ENCODE measurements around the gene TEC.
A peak's percentile ranks its signal among the peaks of the same experiment; 100 is the strongest.
"Not testable (repeated sequence)": the region's sequence is repeated elsewhere in the genome, so short reads cannot be mapped to it uniquely, and the experiment has no call there.

TEC gene
- total RNA-seq: 7.9 to 10.2 reads per million in 2 donors

DNA sequence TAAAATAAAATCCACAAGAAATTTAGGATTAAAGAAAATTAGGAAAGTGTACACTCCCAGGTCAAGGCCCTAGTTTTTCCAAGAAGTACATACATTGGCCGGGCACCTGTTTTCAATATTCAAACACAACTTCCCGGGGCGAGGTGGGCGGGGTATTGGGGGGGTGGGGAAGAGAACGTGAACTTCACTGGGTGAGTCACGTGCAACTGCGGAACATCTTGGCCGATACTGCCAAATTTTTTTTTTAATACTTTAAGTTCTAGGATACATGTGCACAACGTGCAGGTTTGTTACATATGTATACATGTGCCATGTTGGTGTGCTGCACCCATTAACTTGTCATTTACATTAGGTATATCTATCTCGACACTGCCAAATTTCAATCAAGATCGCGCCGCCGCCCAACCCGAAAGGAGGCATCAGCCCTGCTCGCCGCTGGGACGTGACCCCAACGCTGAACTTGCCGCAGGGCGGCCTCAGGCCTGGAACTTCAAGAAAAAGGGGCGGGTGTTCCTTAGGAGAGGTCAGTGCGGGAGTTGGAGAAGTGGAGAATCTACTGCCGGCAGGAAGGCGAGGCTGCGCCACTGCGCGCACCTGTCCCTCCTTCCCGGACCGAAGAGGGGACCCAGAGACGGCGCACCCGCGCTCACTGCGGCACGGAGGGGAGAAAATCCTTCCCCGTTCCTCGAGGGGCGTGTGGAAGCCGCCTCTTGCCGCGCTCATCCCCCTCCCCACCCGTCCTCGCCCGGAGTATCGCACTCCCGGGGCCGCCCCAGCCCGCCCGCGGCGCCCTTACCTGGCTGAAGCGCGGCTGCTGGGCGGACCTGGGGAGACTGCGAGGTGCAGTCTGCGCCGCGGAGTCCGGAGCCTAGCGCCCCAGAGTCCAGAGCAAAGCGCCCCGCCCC is at the start of gene TEC:
TEC (minus strand) TSS at position 883 of the 905 bp plus-strand sequence. CDS start 41,224 bp downstream, outside the sequence.
- no peak for DNase-seq

DNA sequence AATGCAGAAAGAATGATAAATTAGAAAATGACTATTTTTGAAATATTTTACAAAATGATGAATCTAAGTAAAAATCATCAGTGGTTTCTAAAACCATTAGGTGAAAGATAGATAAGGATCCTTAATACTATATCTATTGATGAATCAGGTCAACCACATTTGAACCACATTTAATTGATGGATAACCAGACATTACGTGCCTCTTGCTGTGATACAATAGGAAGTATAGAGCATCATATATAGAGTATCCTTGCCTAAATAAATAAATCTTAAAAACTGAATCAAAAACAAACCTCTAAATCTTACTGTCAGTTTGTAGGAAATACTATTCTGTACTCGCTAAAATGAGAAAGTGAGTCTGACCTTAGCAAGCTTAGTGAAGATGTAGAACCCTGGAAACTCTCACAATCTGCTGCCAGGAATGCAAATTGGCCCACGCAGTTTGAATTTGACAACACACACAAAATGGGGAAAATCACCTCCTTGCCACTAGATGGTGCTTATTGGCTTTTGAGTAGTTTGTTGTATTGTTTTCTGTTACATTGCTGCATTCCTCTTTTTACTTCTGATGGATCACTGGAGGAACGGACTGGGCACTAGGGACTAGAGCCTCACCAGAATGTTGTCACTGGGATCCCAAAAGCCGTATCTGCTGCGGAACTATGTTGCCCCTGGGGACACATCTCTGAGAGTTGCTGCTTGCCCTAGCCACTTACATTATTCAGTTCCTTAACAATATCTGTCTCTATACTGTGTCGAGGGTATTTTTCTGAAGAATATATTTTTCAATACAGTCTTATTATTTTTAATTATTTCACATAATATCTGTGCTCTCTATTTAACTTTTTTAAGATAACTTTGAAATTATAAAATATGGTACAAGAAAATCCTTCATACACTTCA is 46.3 kb upstream of the TEC start:
- no peak for DNase-seq

DNA sequence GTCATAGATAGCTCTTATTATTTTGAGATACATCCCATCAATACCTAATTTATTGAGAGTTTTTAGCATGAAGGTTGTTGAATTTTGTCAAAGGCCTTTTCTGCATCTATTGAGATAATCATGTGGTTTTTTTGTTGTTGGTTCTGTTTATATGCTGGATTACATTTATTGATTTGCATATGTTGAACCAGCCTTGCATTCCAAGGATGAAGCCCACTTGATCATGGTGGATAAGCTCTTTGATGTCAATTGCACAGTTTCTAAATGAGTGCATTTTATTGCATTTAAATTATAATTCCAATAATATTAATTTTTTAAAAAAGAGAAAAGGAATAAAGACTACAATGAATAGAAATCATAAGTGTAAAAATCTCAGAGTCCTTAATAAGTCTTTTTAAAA is 45.1 kb upstream of the TEC start:
- not testable (repeated sequence) for DNase-seq

DNA sequence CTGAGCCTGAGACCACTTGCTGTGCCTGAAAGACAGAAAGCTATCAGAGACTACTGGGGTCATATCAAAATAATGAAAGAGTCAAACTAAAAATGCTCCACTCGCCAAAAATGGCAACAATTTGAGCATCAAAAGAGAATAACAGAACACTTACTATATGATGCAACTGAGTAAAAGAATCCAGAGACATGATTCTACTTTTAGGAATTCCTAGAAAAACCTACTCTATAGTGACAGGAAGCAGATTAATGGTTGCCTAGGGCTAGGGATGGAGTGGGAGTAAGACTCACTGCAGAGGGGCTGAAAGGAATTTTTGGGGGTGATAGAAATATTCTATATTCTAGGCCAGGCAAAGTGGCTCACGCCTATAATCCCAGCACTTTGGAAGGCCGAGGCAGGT is 42.3 kb upstream of the TEC start:
- no peak for DNase-seq

DNA sequence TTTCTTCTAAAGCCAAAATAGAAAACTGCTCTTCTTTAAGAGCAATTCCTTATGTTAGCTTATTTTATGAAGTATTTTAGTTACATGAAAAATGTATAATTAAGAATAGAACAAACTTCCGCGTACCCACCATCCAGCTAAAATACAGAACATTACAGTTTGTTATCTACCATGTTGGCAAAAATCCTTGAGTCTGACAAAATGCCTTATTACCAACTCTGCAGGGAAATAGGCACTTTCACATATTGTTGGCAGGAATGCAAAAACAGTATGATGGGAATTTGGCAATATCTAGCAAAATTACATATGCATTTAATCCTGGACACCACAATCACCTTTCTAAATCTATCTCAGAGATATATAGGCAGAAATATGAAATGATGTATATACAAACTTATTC is 39.3 kb upstream of the TEC start:
- no peak for DNase-seq

DNA sequence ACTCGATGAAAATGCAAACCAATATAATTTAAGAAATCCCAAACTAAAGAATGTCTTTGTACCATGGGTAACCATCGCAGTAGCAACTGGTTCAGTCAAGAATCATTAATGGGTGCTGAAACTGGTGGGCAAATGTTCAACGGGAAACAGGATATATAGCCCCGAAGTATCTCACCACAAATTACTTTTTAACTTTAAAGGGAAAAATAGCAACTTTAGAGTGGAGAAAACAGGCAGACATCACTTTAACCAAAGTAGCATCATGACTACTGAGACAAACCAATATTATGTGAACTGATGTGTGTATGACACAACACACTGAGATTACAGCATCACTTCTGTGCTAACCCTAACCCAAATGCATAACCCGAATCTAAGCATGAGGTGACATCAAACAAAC is 37.9 kb upstream of the TEC start:
- no peak for DNase-seq

DNA sequence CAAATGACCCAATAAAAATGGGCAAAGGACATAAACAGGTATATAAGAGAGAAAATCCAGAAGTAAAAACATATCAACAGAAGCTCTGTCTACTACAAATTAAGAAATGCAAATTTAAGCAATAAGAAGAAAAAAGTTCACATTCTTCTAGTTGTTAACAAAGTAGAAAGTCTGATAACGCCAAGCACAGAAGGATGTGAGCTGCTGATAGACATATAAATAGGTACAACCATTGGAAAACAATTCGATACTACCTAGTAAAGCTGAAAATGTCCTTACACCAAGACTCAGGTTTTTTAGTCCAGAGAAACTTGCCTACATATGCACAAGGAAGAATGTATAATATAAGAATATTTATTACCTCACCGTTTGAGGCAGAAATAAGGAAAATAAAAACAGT is 35.9 kb upstream of the TEC start:
- DNase-seq: no peak

DNA sequence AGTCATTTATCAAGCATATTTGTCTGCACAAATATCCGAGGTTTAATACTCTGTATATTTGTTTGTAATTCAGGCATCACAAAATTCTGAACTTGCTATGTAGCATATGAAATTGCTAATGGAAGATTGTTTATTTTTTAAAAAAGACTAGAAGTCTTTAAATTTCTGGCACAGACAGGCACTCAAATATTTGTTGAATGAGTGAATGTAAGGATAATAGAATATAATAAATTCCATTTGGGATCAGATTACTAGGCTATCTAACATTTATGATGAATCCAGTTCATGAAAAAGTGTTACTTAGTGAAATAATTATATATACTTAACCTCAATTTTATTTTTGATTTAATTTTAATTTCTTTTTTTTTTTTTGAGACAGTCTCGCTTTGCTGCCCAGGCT is 30.4 kb upstream of the TEC start:
- no peak for DNase-seq

DNA sequence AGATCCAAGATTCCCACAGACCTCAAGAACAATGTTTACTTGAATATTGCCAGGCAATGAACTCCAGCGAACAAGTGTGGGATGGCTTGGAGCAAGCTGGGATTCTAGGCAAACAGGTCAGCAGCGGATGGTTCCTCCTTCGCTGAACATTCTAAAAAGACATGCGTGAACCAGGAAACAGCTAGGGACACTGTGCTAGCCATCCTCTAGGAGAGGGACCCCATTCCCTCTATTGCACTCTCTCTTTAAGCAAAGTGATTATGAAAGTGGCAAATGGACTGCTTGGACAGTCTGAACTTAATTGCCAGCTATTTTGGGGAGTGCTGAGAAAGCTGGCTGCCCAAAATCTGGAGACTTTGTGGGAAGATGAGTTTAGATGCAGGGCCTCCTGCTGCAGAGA is 29.9 kb upstream of the TEC start:
- no peak for DNase-seq

DNA sequence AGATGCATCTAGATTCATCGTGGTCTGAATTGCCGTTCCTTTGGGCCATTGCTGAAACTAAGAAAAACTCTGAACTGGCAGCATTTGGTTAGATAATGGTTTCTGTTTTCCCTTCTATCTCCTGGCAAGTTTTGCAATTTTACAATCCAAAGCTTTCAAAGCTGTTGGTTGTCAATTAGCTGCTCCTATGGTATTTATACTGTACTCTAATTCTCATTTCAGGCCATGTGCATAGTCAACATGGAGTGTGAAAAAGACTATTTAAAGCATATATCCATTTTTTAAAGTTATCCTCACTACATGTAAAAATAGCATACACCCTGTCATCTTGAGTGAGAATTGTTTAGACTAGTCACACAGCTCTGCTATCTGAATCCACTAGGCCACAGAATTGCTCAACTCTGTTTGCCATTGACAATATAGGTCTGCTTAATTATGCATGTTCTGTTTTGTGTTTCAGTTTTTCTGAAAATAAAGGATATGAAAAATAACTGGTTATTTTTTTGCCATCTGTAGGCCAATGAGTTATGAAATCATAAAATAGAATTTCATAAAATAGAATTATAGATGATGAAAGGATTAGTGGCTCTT is 27.7 kb upstream of the TEC start:
- DNase-seq: no peak

DNA sequence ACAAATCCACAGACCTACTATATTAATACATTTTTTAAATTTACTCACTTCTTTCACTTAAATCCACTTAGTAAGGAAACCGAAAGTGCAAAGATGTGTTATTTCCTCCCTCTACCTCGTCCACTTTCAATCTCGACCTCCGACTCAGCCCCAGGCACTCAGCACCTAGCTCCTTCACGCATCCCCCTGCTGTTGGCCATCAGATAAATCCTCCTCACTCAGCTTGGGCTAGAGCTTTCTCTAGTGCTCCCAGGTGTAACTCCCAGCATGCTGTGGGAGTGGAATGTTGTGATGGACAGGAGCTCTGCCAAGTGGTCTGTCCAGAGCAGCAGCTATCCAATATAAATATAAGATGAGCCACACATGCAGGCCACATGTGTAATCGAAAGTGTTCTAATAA is 26.7 kb upstream of the TEC start:
- DNase-seq: no peak

DNA sequence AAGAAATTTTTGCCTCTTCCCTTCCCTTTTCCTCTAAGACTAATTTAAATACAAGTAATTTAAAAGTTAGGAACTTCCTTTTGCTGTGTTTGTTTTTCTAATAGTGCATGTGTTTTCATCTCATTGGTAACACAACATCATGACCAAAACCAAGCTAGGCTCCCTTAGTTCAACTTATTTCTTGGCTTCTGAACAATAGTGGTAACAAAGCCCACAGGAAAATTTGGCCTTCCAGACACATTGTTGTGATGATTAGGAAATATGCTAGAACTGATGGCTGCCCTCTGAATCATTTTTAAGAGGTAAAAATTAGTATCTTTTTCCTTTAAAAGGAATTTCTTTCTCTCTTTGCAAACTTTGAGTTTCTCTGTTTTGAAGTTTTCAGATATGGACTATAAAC is 25.5 kb upstream of the TEC start:
- no peak for DNase-seq

DNA sequence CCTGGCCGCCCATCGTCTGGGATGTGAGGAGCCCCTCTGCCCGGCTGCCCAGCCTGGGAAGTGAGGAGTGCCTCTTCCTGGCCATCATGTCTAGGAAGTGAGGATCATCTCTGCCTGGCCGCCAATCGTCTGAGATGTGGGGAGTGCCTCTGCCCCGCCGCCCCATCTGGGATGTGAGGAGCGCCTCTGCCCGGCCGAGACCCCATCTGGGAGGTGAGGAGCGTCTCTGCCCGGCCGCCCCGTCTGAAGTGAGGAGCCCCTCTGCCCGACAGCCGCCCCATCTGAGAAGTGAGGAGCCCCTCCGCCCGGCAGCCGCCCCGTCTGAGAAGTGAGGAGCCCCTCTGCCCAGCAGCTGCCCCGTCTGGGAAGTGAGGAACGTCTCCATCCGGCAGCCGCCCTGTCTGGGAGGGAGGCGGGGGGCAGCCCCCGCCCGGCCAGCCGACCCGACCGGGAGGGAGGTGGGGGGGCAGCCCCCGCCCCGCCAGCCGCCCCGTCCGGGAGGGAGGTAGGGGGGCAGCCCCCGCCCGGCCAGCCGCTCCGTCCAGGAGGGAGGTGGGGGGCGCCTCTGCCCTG is 22.7 kb upstream of the TEC start:
- peak; percentile 10 for DNase-seq

DNA sequence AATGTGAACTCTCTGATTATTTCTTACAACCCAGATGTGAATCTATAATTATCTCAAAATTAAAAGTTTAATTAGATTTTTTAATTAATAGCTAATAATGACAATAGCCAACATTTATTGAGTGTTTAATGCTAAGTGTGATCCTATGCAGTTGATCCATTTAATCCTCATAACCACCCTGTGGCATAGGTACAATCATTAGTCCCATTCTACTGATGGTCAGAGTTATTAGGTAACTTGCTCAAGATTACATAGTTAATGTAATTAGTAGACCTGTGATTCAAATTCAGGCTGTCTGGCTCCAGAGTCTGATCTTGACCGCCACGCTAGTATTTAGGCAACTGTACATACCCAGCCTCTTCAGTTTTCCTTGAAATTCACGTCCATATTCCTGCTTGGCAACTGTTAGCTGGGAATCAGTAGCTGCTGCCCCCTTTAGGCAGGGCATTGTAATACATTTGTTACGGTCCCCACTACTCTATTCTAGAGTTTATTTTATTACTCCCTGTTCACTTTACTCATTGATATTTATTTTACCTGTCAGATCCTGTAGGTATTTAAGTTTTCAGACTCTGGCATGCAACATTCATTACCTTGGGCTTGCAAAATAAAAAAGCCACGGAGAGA is 20.6 kb upstream of the TEC start:
- DNase-seq: no peak

DNA sequence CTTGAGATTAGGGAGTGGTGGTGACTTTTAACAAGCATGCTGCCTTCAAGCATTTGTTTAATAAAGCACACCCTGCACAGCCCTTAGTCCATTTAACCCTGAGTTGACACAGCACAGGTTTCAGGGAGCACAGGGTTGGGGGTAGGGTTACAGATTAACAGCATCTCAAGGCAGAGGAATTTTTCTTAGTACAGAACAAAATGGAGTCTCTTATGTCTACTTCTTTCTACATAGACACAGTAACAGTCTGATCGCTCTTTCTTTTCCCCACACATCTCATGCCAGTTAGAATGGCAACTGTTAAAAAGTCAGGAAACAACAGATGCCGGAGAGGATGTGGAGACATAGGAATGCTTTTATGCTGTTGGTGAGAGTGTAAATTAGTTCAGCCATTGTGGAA is 16.4 kb upstream of the TEC start:
- not testable (repeated sequence) for DNase-seq

DNA sequence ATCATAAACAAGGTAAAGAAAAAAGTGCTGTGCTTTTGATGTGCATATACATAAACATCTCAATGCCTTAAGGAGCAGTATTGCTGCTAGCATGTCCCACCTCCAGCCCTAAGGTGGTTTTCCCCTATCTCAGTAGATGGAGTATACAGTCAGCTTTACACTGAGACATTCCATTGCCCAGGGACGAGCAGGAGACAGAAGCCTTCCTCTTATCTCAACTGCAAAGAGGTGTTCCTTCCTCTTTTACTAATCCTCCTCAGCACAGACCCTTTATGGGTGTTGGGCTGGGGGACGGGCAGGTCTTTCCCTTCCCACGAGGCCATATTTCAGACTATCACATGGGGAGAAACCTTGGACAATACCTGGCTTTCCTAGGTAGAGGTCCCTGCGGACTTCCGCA is 16.0 kb upstream of the TEC start:
- DNase-seq: not testable (repeated sequence)

DNA sequence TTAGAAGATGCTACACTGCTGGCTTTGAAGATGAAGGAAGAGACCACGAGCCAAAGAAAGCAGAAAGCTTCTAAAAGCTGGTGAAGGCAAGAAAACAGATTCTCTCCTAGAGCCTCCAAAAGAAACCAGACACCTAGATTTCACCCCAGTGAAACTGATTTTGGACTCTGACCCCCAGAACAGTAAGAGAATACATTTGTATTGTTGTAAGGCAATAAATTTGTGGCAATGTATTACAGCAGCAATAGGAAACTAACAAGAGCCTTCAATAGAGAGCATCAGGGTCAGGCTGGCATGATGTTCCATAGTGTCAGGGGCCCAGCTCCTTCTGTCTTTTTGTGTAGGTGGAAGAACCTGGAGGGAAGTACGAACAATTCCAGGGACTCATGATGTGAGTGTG is 6.0 kb upstream of the TEC start:
- no peak for DNase-seq

DNA sequence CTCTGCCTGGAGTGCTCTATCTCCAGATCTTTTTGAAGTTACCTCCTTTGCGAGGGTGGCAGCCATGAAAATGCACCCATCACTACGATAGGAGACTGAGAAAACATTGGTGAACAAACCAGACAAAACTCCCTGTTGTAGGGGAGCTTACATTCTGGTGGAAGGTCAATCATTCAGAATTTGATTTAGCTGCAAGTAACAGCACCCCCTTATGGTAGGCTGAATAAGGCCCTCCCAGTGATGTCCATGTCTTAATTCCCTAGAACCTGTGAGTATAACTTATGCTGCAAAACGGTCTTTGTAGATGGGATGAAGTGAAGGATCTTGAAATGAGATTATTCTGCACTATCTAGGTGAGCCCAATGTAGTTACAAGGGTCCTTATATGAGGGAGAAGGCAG is 5.6 kb upstream of the TEC start:
- DNase-seq: no peak

DNA sequence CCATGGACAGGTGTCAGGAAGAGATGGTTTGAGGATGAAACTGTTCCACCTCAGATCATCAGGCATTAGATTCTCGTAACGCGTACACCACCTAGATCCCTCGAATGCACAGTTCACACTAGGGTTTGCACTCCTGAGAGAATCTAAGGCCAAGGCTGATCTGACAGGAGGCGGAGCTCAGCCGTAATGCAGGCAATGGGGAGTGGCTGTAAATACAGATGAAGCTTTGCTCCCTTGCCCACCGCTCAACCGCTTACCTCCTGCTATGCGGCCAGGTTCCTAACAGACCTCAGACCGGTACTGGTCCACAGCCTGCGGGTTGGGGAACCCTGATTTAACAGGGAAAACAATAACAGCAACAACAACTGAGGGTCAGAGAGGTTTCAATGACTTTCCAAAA is 2.0 kb upstream of the TEC start:
- DNase-seq: no peak

DNA sequence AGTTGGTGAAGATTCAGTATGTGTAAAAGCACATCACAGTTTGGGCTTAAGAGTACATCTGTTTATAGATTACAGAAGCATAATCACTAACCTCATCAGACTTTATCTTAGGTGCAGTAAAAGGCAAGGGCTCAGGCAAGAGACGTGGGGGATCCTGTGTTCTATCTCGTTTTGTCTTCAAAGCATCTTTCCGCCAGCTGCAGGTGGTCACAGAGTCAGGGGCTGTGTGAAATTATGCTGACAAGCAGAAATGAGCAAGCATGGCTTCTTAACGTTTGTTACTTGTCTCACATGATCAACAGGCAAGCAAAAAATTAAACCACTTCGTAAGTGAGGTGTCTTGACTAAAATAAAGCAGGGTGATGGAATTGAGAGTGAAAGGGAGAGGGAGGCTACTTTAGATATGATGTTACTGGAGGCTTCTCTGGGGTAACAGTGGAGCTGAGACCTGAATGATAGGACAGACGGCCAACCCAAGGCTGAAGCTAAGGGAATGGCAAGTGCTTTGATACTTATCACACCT is 1.4 kb upstream of the TEC start:
- no peak for DNase-seq

DNA sequence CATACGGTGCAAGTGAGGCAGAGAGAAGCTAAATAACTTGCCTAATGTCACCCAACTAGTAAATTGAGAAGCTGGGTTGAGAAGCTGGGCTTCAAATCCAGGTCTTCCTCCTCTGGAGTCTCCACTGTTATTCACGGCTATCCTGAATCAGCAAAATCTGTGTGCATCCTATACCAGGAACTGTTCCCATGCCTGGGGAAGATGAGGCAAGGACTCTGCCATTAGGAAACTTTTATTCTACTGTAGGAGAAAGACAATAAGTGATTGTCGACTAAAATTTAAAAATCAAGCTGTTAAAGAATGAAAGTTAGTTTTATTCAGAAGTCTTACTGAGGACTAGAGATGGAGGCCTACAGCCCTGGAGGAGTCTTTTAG is 872 bp upstream of the TEC start:
- DNase-seq: no peak

DNA sequence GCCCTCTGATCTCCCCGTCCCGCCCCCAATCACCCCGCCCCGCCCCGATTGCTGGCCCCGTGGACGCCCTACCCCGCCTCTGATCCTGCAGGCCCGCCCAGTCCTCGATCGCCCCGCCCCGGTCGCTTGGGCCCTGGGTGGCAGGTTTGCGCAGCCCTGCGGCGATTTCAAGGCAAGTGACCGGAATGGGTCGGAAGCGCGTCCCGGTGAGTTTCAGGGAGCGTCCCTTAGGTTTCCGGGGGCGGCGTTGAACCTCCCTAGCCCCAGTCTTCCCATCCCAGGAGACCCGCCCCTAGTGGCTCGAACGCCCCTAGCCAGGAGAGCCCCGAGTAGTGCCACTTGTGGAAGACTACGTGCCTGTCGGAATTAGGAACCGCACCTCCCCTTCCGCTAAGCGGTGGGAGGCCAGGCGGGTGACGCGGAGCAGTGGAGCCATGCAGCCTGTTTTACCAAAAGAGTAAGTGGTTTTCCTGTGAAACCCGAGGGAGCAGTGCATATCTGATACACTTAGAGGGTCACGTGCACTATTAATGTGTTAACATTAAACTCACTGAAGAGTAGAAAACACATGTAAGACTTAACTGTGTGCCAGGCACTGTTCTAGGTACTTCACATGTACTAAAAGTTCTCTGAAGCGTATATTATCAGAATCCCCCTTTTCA is 354 bp upstream of the TEC start:
- DNase-seq: peak; percentile 70

Data from activated gamma-delta T cell (primary cell).